Right cardiac atrium (tissue), 5 donors: Measurements from ENCODE around the gene OSM. TPM values are rescaled to one million over a fixed set of nuclear protein-coding genes. Genes with fewer than 3 reads are reported as not detected.

ENCODE experiments used
- ATAC-seq, 2 donors: fragments of 200-7000 bp; cut with Tn5 transposase; one replicate each; pipeline versions ENCODE4 v1.8.0 to v1.9.1; 2020; ENCODE audit warnings: moderate library complexity in 2 of 2, mild to moderate bottlenecking in 1 of 2
- DNase-seq, 3 donors: peaks; one replicate each; pipeline ENCODE4 v3.0.0-alpha.2; 2020
- H3K27ac ChIP-seq: one replicate; pipeline ENCODE4 v1.5.1; 2013; ENCODE audit warnings: mild to moderate bottlenecking, low read length, control low read depth, moderate library complexity
- H3K27me3 ChIP-seq: one replicate; pipeline ENCODE4 v1.6.1; 2013; ENCODE audit not compliant: control insufficient read depth, insufficient read depth
- H3K4me1 ChIP-seq: one replicate; pipeline ENCODE4 v1.6.1; 2013; ENCODE audit warnings: low read length; ENCODE audit not compliant: control insufficient read depth, insufficient read depth
- H3K4me3 ChIP-seq: one replicate; pipeline ENCODE4 v1.5.1; 2013; ENCODE audit warnings: low read length, control low read depth
- H3K9me3 ChIP-seq: one replicate; pipeline ENCODE4 v1.6.1; 2013; ENCODE audit warnings: low read length; ENCODE audit not compliant: control insufficient read depth
- WGBS: extraction: QIAGEN DNeasy Blood & Tissue Kit; methylation state at CpG from one replicate; pipeline ENCODE4 v1.1.7; 2013; 5-methylcytosine and 5-hydroxymethylcytosine counted together
- intact Hi-C, 4 donors: fragments of 100-400 bp; cut with DNase I; formaldehyde crosslinking; loops; one replicate each; pipeline versions ENCODE4 v1.11.0 to v1.14.0; 2022 to 2023
- polyA plus RNA-seq: library from polyadenylated mRNA; stranded (reverse); fragments of 200-250 nt; gene quantifications from one replicate; pipeline ENCODE4 v1.2.3, GENCODE V29; 2013
- total RNA-seq, 4 donors: library from RNA; stranded (reverse); fragmentation: NEBNext Ultra II Directional; extraction: Animal tissue kit (Norgen Biotek cat#: 25700); gene quantifications; one replicate each; pipeline ENCODE4 v1.2.1, GENCODE V29; 2021
- donor health status: healthy with polysubstance abuse.
- donor health status: DM: no; HTN: yes; CAD: no.
- donor health status: DM: no; HTN: no; CAD: no.
- donor health status: DM: no; HTN: yes; CAD: no; lungs with severe emphysema.
- donor health status: DM: yes; HTN: yes; CAD: no.

Gene OSM
- total and polyA plus RNA-seq, 5 donors, result 0.17 to 1.5 (median 0.28) TPM

DNA sequence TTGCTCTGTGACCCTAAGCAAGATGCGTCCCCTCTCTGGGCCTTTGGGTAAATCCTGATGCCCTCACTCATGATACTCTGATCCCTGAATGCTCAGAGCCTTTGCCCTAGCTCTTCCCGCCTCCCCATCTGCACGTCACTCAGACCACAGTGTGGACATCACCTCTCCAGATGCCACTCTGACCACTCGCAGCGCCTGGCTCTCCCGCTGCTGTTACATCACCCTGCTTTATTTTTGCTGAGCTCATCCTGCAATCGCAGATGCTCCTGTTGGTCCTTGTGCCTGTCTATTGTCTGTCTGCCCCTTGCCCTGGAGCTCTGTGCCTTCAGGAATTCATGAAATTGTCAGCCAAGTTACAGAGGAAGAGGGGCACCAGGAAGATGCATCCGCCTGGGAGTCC lies 5.5 kb downstream of the OSM start:
- Histone ChIP-seq H3K4me3 (no peak overlapping the region), H3K4me1 (no peaks in the 10 kb centered on the region), H3K27ac (no peak overlapping the region), H3K27me3 (no peaks in the 10 kb centered on the region), H3K9me3 (no peaks in the 10 kb centered on the region)
- intact Hi-C loops, result loop anchor here in 3 of 4 donors (5.0 to 10.0 kb wide), 3 partner anchors 124 to 224 kb away; partner anchors contain the start of gene RNF215 (in 3 of the 3)
- no peak for ATAC-seq
- 76% methylated on average over 8 of the region's 8 CpGs for WGBS
- no peak for DNase-seq

DNA sequence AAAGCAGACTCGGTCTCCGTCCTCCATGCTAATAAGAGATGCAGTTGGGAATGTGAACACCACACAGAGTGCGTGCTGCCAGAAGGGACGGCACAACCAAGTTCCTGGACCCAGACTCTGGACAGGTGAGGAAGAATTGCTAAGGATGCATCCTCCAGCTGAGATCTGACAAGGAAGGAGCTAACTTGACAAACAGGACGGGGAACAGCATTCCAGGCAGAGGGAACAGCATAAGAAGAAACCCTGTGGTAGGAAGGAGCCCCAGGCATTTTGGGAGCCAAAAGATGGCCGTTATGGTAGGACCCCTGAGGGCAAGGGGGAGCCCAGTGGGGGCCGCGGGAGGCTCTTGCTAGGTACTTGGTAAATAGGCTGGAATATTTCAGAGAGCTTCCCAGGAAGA lies 6.0 kb downstream of the OSM start:
- Histone ChIP-seq H3K4me1 (no peaks in the 10 kb centered on the region), H3K4me3 (no peak overlapping the region), H3K9me3 (no peaks in the 10 kb centered on the region), H3K27me3 (no peaks in the 10 kb centered on the region), H3K27ac (no peak overlapping the region)
- intact Hi-C loops, result loop anchor here in 3 of 4 donors (5.0 to 10.0 kb wide), 3 partner anchors 124 to 224 kb away; partner anchors contain the start of gene RNF215 (in 3 of the 3)
- no peak for DNase-seq
- ATAC-seq, result no peak
- WGBS, result 88% methylated on average over 8 of the region's 8 CpGs

DNA sequence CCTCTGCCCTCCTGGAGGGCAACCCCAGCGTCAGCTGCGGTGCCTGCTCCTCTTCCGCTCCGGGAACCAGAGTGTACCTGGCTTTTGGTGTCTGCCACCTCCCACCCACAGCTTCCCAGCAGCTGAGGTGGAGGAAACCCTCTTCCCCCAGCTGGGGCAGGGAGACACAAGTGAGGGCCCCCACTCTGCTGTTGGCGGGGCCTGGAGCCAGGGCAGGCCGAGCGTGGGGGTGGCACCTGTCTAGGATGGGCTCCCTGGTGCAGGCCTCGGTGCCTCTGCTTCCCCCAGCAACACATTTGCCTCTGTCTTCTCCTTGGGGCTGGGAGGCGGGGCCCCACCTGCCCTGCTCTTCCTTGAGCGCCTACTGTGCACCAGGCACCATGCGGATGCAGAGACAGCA lies 6.4 kb downstream of the OSM start:
- DNase-seq (no peak), ATAC-seq (no peak)
- intact Hi-C loops, result loop anchor here in 3 of 4 donors (5.0 to 10.0 kb wide), 3 partner anchors 125 to 225 kb away; partner anchors contain the start of gene RNF215 (in 3 of the 3)
- Histone ChIP-seq H3K4me1 (no peaks in the 10 kb centered on the region), H3K27me3 (no peaks in the 10 kb centered on the region), H3K9me3 (no peaks in the 10 kb centered on the region), H3K27ac (no peak overlapping the region), H3K4me3 (no peak overlapping the region)
- WGBS, result 89% methylated on average over 11 of the region's 11 CpGs

DNA sequence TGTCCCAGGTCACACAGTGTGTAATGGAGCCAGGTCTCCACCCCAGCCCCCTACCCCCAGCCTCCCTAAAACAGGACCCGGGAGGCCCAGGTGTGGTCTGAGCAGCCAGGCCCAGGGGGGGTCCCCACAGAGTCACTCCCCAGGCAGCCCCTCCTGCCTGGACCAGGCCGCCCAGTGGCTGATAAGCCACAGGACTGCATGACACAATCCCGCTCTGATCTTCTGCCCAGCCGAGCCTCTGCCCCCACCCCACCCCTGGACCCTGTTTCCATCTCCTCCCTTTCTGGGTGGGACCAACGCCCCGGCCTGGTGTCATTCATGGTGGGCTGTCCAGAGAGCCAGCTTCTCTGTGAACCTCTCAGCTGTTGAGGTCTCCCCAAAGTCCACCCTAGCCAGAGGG lies 12.3 kb downstream of the OSM start:
- intact Hi-C loops, result loop anchor here in 1 of 4 donors (5.0 kb wide), 1 partner anchor 142 kb away; no protein-coding TSS in a partner anchor
- Histone ChIP-seq H3K27me3 (no peaks in the 10 kb centered on the region), H3K4me1 (no peaks in the 10 kb centered on the region), H3K9me3 (no peaks in the 10 kb centered on the region), H3K4me3 (no peak overlapping the region), H3K27ac (no peak overlapping the region)
- no peak for ATAC-seq
- 69% methylated on average over 6 of the region's 6 CpGs for WGBS
- peak in 1 of 3 donors; percentile 36 for DNase-seq

DNA sequence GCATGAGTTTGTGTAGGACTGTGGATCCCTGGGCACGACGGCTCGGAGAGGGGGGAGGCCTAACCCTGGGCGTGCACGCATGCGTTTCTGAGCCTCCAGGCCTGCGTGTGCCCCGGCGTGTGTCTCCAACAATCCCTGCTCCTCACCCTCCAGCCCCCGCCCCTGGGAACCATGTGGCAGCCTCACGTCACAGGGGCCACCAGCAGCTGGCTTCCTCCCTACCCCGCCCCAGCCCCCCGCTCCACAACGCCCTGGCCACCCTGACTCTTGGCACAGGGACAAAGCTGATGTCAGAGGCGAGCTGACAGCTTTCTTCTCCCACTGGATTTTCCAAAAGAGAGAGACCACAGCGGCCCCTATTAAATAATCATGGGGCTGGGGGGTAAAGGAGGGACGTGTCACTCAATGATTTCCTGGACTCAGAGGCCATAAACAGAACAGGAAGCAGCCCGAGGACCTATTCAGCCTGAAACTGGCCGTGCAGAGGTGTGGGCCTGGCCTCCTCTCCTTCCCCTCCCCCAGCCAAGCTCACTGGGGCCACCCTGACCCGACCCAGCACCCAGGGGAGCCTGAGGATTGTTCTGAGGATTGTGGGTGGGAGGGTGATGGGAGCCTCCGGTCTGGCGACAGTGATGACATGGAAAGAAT lies 13.3 kb downstream of the OSM start:
- DNase-seq, result peak; percentile 88 to 92 (median 90)
- no peak overlapping the region for H3K4me3 ChIP-seq
- intact Hi-C loops, result loop anchor here in 1 of 4 donors (5.0 kb wide), 1 partner anchor 141 kb away; no protein-coding TSS in a partner anchor

DNA sequence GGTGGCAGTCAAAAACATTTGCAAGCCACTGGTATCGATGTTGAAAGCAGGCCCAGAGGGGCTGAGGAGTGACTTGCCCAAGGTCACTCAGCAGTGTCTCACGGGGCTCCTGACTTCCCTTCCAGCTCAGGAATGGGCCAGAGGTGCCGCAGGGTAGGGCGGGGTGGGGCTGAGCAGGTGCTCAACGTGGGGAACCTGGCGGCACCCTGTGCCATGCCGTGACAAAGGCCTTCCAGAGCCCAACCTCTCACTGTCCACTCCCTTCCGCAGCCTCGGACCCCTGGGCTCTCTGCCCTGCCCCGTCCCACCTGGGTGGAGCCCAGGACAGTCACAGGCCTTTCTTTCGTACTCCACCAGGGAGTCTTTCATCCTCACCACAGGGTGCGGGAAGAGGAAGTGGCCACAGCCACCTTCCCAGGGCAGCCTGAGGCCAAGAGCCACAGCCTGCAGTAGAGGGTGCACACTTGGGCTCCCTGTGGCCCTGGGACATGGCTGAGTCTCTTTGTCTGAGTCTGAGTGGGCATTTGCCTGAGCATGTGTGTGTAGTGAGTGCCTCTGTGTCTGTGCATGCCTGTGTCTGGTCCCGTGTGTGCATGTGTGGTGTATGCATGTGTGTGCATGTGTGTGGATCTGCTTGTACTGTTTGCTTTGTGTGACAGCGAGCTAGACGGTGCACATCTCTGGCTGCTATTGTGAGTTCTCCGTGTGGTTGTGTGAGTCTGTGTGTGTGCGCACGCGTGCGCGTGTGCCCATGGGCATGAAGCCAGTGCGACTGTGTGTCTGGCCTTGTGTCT lies 14.0 kb downstream of the OSM start:
- intact Hi-C loops, result loop anchor here in 1 of 4 donors (5.0 kb wide), 1 partner anchor 140 kb away; no protein-coding TSS in a partner anchor
- H3K4me1 ChIP-seq, result no peaks in the 10 kb centered on the region
- 70% methylated on average over 22 of the region's 22 CpGs for WGBS
- no peaks in the 10 kb centered on the region for H3K9me3 ChIP-seq
- H3K4me3 ChIP-seq, result no peak overlapping the region
- no peaks in the 10 kb centered on the region for H3K27me3 ChIP-seq
- DNase-seq (no peak), ATAC-seq (no peak)
- H3K27ac ChIP-seq, result no peak overlapping the region

More for the DNA sequence above, 13.3 kb downstream of the OSM start:
- 17% methylated on average over 22 of the region's 22 CpGs for WGBS
- Histone ChIP-seq H3K4me1 (no peaks in the 10 kb centered on the region), H3K27ac (no peak overlapping the region), H3K27me3 (no peaks in the 10 kb centered on the region), H3K9me3 (no peaks in the 10 kb centered on the region)
- peak; percentile 53 to 57 for ATAC-seq

DNA sequence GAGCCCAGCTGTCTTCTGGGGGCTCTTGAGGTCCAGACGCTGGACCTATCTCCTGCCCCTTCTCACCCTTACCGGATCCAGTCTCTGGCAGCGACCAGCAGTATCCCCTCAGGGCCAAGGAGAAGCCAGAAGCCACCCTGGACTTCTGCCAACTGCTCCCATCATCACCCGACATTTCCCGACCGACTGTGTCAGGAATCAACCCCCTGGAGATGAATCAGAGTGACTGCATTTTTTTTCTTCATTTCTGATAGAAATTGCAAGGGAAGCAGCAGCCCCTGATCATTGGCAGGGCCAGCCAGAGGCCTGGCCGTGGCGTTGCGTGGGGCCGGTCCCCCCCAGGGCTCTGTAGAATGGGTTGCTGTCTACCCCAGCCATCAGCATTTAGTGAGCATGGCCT lies 14.9 kb downstream of the OSM start:
- H3K4me3 ChIP-seq, result no peak overlapping the region
- H3K4me1 ChIP-seq, result no peaks in the 10 kb centered on the region
- intact Hi-C loops, result loop anchor here in 1 of 4 donors (5.0 kb wide), 1 partner anchor 139 kb away; no protein-coding TSS in a partner anchor
- no peaks in the 10 kb centered on the region for H3K27me3 ChIP-seq
- H3K9me3 ChIP-seq, result no peaks in the 10 kb centered on the region
- DNase-seq, result peak in 2 of 3 donors; percentile 60 to 62
- H3K27ac ChIP-seq, result no peak overlapping the region
- 48% methylated on average over 10 of the region's 10 CpGs for WGBS
- no peak for ATAC-seq

DNA sequence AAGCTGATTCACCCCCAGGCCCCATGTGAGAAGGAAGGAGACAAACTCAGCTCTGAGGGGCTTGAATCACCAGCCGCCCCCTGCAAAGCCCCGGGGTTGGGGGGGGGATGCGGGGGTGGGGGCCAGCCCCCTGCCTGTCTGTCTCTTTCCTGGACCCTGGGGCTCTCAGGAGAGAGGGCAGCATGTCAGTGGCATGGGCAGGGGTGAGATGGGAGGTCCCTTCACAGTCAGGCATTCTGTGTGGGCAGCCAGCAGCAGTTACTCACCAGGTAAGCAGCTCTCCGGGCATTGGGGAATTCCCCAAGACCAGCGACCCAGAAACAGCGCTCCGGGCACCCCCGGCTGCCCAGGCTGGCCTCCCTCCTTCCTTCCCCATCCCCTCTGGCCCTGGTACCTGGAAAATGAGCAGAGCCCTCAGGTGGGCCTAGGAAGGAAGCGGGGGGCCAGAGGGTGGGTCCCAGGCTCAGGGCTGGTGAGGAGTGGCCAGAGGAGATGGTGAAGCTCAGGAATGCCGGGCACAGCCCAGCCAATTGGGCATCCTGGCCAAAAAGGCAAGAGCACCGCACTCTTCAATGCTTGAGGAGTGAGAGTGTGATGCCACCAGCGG lies 15.9 kb downstream of the OSM start:
- Histone ChIP-seq H3K9me3 (no peaks in the 10 kb centered on the region), H3K27me3 (no peaks in the 10 kb centered on the region), H3K27ac (no peak overlapping the region), H3K4me1 (no peaks in the 10 kb centered on the region), H3K4me3 (no peak overlapping the region)
- intact Hi-C loops, result loop anchor here in 1 of 4 donors (5.0 kb wide), 1 partner anchor 138 kb away; no protein-coding TSS in a partner anchor
- WGBS, result 77% methylated on average over 12 of the region's 12 CpGs
- ATAC-seq (no peak), DNase-seq (no peak)

DNA sequence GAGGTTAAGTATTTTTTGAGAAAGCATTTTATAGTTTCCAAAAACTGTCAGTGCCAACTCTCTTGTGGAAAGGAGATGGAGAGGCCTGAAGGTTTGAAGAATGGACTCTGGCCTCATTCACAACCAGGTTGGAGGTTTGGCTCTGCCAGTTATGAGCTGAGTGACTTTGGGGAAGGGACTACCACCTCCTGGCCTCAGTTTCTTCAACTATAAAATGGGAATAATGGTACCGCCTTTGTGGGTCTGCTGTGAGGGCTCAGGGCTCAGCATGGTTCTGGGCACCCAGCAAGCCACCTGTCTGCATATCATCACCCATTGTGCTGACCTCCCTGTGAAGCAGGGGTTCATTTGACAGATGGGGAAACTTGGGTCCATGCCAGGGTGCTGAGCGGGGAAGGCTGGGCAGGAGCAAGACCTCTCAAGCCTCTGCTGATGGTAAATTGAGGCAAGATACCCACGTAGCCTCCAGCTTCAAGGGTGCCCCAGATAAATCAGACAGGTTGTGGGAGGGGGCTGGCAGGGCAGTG lies 16.5 kb downstream of the OSM start:
- DNase-seq (no peak), ATAC-seq (no peak)
- no peaks in the 10 kb centered on the region for H3K4me1 ChIP-seq
- no peak overlapping the region for H3K4me3 ChIP-seq
- intact Hi-C loops, result loop anchor here in 1 of 4 donors (5.0 kb wide), 1 partner anchor 138 kb away; no protein-coding TSS in a partner anchor
- 93% methylated on average over 3 of the region's 3 CpGs for WGBS
- H3K27me3 ChIP-seq, result no peaks in the 10 kb centered on the region
- no peaks in the 10 kb centered on the region for H3K9me3 ChIP-seq
- no peak overlapping the region for H3K27ac ChIP-seq
